H1 (cell line): ENCODE data around the gene CCR9. TPM values are rescaled to one million over a fixed set of nuclear protein-coding genes. Genes with fewer than 3 reads are reported as not detected.

ENCODE experiments used
- BRCA1 ChIP-seq: IDR thresholded peaks from 2 replicates; pipeline ENCODE4 v1.6.1; 2012; ENCODE audit warnings: low read depth, low read length, improper control_type of control experiment
- EP300 ChIP-seq, 2 experiments: IDR thresholded peaks; 1 replicate in 1 of 2; 2 replicates in 1 of 2; pipeline ENCODE4 v1.6.1; 2011 to 2012; ENCODE audit warnings: low read depth in 2 of 2, low read length in 2 of 2, mild to moderate bottlenecking in 2 of 2, borderline replicate concordance in 1 of 2, inconsistent platforms in 1 of 2, moderate library complexity in 1 of 2
- polyA plus RNA-seq, 7 experiments: library from polyadenylated mRNA; depleted of rRNA in 3 of 7; stranded (reverse) in 5 of 7; unstranded in 2 of 7; fragments of >200 nt in 5 of 7; fragments of 200-250 nt in 2 of 7; gene quantifications; 1 replicate in 5 of 7; 2 replicates in 1 of 7; 4 replicates in 1 of 7; pipeline versions ENCODE4 v1.2.1 to v1.2.3, GENCODE V29; 2011 to 2013; ENCODE audit warnings: missing spikeins in 2 of 7, mixed read lengths in 2 of 7
- total RNA-seq: library from RNA; stranded (reverse); fragmentation: NEBNext Ultra II Directional; extraction: Animal tissue kit (Norgen Biotek cat#: 25700); gene quantifications from 2 replicates; pipeline ENCODE4 v1.2.1, GENCODE V29; 2021

CCR9 gene
- total and polyA plus RNA-seq, 2 of the 8 experiments (the other 6 are each of a cell fraction or from before 2014, with no cell fraction given): not detected

DNA sequence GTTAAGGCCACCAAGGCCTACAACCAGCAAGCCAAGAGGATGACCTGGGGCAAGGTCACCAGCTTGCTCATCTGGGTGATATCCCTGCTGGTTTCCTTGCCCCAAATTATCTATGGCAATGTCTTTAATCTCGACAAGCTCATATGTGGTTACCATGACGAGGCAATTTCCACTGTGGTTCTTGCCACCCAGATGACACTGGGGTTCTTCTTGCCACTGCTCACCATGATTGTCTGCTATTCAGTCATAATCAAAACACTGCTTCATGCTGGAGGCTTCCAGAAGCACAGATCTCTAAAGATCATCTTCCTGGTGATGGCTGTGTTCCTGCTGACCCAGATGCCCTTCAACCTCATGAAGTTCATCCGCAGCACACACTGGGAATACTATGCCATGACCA lies 60.5 kb downstream of the CCR9 start (continued):
- TF ChIP-seq EP300 (IDR thresholded peaks at IDR 0.05; ENCODE audit: borderline replicate concordance in 1 of 2, low read depth in 2 of 2, low read length in 2 of 2): no peak
- TF ChIP-seq BRCA1: no peak
